ENCODE measurements around the gene MED28.
"Not testable (repeated sequence)": the region's sequence is repeated elsewhere in the genome, so short reads cannot be mapped to it uniquely, and the experiment has no call there.

Gene MED28
- total RNA-seq = 137 to 155 reads per million in 2 donors

- peak; percentile 87 for DNase-seq
Observed at GRCh38 chr4:17614416-17615299, at the start of gene MED28. MED28 (plus strand) TSS chr4:17614641; CDS start chr4:17614655, 14 bp downstream.

GRCh38 chr4:17565846-17566245 lies 48.6 kb upstream of the MED28 start:
- no peak for DNase-seq

- no peak for DNase-seq
Observed at GRCh38 chr4:17567271-17567670, 47.2 kb upstream of the MED28 start.

- no peak for DNase-seq
Observed at GRCh38 chr4:17574206-17574605, 40.2 kb upstream of the MED28 start.

GRCh38 chr4:17575177-17575576 lies 39.3 kb upstream of the MED28 start:
- DNase-seq = not testable (repeated sequence)

GRCh38 chr4:17576932-17577664 lies 37.3 kb upstream of the MED28 start, which contains the start of gene LAP3:
LAP3 (plus strand) TSS chr4:17577198; CDS start chr4:17577466, 268 bp downstream.
- peak; percentile 97 for DNase-seq

GRCh38 chr4:17577665-17578481 lies 36.6 kb upstream of the MED28 start:
- no peak for DNase-seq

- DNase-seq = no peak
Observed at GRCh38 chr4:17578482-17578891, 36.0 kb upstream of the MED28 start.

GRCh38 chr4:17580969-17581368 lies 33.5 kb upstream of the MED28 start:
- no peak for DNase-seq

- DNase-seq = no peak
Observed at GRCh38 chr4:17583276-17583675, 31.2 kb upstream of the MED28 start.

GRCh38 chr4:17583941-17584340 lies 30.5 kb upstream of the MED28 start:
- no peak for DNase-seq

- DNase-seq = no peak
Observed at GRCh38 chr4:17584521-17585213, 29.8 kb upstream of the MED28 start.

GRCh38 chr4:17587094-17587822 lies 27.2 kb upstream of the MED28 start:
- no peak for DNase-seq

- DNase-seq = no peak
Observed at GRCh38 chr4:17589355-17589754, 25.1 kb upstream of the MED28 start.

GRCh38 chr4:17595471-17596005 lies 18.9 kb upstream of the MED28 start:
- DNase-seq = no peak

- DNase-seq = no peak
Observed at GRCh38 chr4:17597517-17597916, 16.9 kb upstream of the MED28 start.

GRCh38 chr4:17599826-17600225 lies 14.6 kb upstream of the MED28 start:
- DNase-seq = no peak

GRCh38 chr4:17605236-17605635 lies 9.2 kb upstream of the MED28 start:
- DNase-seq = no peak

GRCh38 chr4:17613761-17614415 lies 553 bp upstream of the MED28 start:
- DNase-seq = no peak

GRCh38 chr4:17616283-17616682 lies 1.8 kb downstream of the MED28 start:
- DNase-seq = no peak

GRCh38 chr4:17618926-17619325 lies 4.5 kb downstream of the MED28 start:
- no peak for DNase-seq
